Naive B cell (primary cell): ENCODE measurements around the gene CD37. TPM values are rescaled to one million over a fixed set of nuclear protein-coding genes. Genes with fewer than 3 reads are reported as not detected.

Experiments
- ATAC-seq, 2 donors: fragments of 150-1000 bp; cut with Tn5 transposase; 2 replicates each; pipeline ENCODE4 v1.10.0; 2021; ENCODE audit warnings: low read depth in 2 of 2, mild to moderate bottlenecking in 2 of 2, moderate library complexity in 2 of 2
- DNase-seq: peaks from one replicate; pipeline ENCODE4 v3.0.0; 2022
- H3K27ac Mint-ChIP-seq, 6 donors: one replicate each; pipeline ENCODE4 v1.8.0; 2020 to 2022; ENCODE audit warnings: mild to moderate bottlenecking in 6 of 6, mixed read lengths in 6 of 6, moderate library complexity in 5 of 6, inconsistent platforms in 2 of 6
- H3K27me3 Mint-ChIP-seq, 3 donors: one replicate each; pipeline ENCODE4 v1.8.0; 2021 to 2022; ENCODE audit warnings: mixed read lengths in 3 of 3, mild to moderate bottlenecking in 1 of 3
- H3K36me3 Mint-ChIP-seq, 2 donors: one replicate each; pipeline ENCODE4 v1.8.0; 2020 to 2022; ENCODE audit warnings: mixed read lengths in 2 of 2, inconsistent platforms in 1 of 2, mild to moderate bottlenecking in 1 of 2
- H3K4me1 Mint-ChIP-seq, 3 donors: one replicate each; pipeline ENCODE4 v1.8.0; 2020 to 2022; ENCODE audit warnings: mixed read lengths in 3 of 3, inconsistent platforms in 1 of 3, mild to moderate bottlenecking in 1 of 3, moderate library complexity in 1 of 3
- H3K4me3 Mint-ChIP-seq, 8 donors: one replicate each; pipeline ENCODE4 v1.8.0; 2020 to 2022; ENCODE audit warnings: mild to moderate bottlenecking in 8 of 8, mixed read lengths in 8 of 8, moderate library complexity in 8 of 8, inconsistent platforms in 2 of 8
- H3K9me3 Mint-ChIP-seq, 7 donors: one replicate each; pipeline ENCODE4 v1.8.0; 2020 to 2022; ENCODE audit warnings: mixed read lengths in 7 of 7, mild to moderate bottlenecking in 5 of 7, inconsistent platforms in 2 of 7, moderate library complexity in 1 of 7
- polyA plus RNA-seq, 6 donors: library from polyadenylated mRNA; unstranded; fragments of 300-500 nt; fragmentation: Illumina TruSeq; gene quantifications; one replicate each; pipeline ENCODE4 v1.2.3, GENCODE V29; 2021; ENCODE audit warnings: low read depth in 6 of 6

CD37 gene
- polyA plus RNA-seq, 6 donors from 2014 or later, result 672 to 1,032 (median 882) TPM

GRCh38 chr19:49333811-49334288, 1.4 kb upstream of the CD37 start:
- Mint-ChIP-seq H3K4me3 (peak overlapping the region; percentile 89 to 100 (median 100)), H3K4me1 (peaks cover 71 to 95% (median 82%) of the 10 kb centered on the region in 3 donors), H3K27ac (peak overlapping the region; percentile 98 to 100 (median 99)), H3K36me3 (peaks cover 25 to 46% of the 10 kb centered on the region in 2 donors), H3K27me3 (no peaks in the 10 kb centered on the region), H3K9me3 (peaks cover 0 to 7% (median 0%) of the 10 kb centered on the region in 7 donors)
- ATAC-seq, result peak; percentile 78 to 80
- DNase-seq, result peak; percentile 98

GRCh38 chr19:49335784-49336481, 727 bp downstream of the CD37 start:
- H3K4me1 Mint-ChIP-seq, result peaks cover 71 to 89% (median 78%) of the 10 kb centered on the region in 3 donors
- no peaks in the 10 kb centered on the region for H3K27me3 Mint-ChIP-seq
- DNase-seq (no peak), ATAC-seq (no peak)
- H3K4me3 Mint-ChIP-seq, result peak overlapping the region; percentile 86 to 100 (median 100)
- H3K9me3 Mint-ChIP-seq, result peaks cover 0 to 11% (median 6%) of the 10 kb centered on the region in 7 donors
- peak overlapping the region; percentile 98 to 100 (median 99) for H3K27ac Mint-ChIP-seq
- H3K36me3 Mint-ChIP-seq, result peaks cover 18 to 49% of the 10 kb centered on the region in 2 donors

- Mint-ChIP-seq H3K27ac (peak overlapping the region; percentile 96 to 100 (median 99)), H3K4me3 (peak overlapping the region; percentile 86 to 100 (median 100)), H3K9me3 (peaks cover 0 to 11% (median 6%) of the 10 kb centered on the region in 7 donors), H3K4me1 (peaks cover 74 to 89% (median 78%) of the 10 kb centered on the region in 3 donors), H3K27me3 (no peaks in the 10 kb centered on the region), H3K36me3 (peaks cover 18 to 49% of the 10 kb centered on the region in 2 donors)
- ATAC-seq, result no peak
- no peak for DNase-seq
Measured at GRCh38 chr19:49336482-49337266, 1.5 kb downstream of the CD37 start.

- H3K4me1 Mint-ChIP-seq, result peaks cover 72 to 89% (median 78%) of the 10 kb centered on the region in 3 donors
- peaks cover 18 to 50% of the 10 kb centered on the region in 2 donors for H3K36me3 Mint-ChIP-seq
- ATAC-seq (no peak), DNase-seq (no peak)
- H3K4me3 Mint-ChIP-seq, result peak overlapping the region; percentile 86 to 100 (median 100)
- H3K27ac Mint-ChIP-seq, result peak overlapping the region; percentile 94 to 100 (median 97)
- H3K27me3 Mint-ChIP-seq, result no peaks in the 10 kb centered on the region
- peaks cover 0 to 11% (median 6%) of the 10 kb centered on the region in 7 donors for H3K9me3 Mint-ChIP-seq
Measured at GRCh38 chr19:49337267-49338022, 2.2 kb downstream of the CD37 start.

GRCh38 chr19:49338023-49338677, 2.9 kb downstream of the CD37 start:
- peak overlapping the region; percentile 76 to 98 (median 88) for H3K27ac Mint-ChIP-seq
- peaks cover 0 to 11% (median 6%) of the 10 kb centered on the region in 7 donors for H3K9me3 Mint-ChIP-seq
- peak overlapping the region; percentile 83 to 100 (median 100) for H3K4me3 Mint-ChIP-seq
- H3K36me3 Mint-ChIP-seq, result peaks cover 24 to 57% of the 10 kb centered on the region in 2 donors
- ATAC-seq (no peak), DNase-seq (no peak)
- H3K27me3 Mint-ChIP-seq, result no peaks in the 10 kb centered on the region
- H3K4me1 Mint-ChIP-seq, result peaks cover 75 to 89% (median 79%) of the 10 kb centered on the region in 3 donors

- H3K36me3 Mint-ChIP-seq, result peaks cover 24 to 58% of the 10 kb centered on the region in 2 donors
- peaks cover 69 to 84% (median 74%) of the 10 kb centered on the region in 3 donors for H3K4me1 Mint-ChIP-seq
- no peaks in the 10 kb centered on the region for H3K27me3 Mint-ChIP-seq
- H3K4me3 Mint-ChIP-seq, result peak overlapping the region; percentile 83 to 100 (median 100)
- peaks cover 0 to 11% (median 6%) of the 10 kb centered on the region in 7 donors for H3K9me3 Mint-ChIP-seq
- H3K27ac Mint-ChIP-seq, result peak overlapping the region; percentile 84 to 98 (median 90)
- DNase-seq (no peak), ATAC-seq (no peak)
Measured at GRCh38 chr19:49338691-49339300, 3.6 kb downstream of the CD37 start.

- Mint-ChIP-seq H3K36me3 (peaks cover 24 to 59% of the 10 kb centered on the region in 2 donors), H3K27ac (peak overlapping the region in 5 of 6 donors; percentile 98 to 100 (median 98))
- no peak for DNase-seq
Measured at GRCh38 chr19:49339301-49340068, 4.3 kb downstream of the CD37 start.

GRCh38 chr19:49340069-49340864, 5.1 kb downstream of the CD37 start:
- H3K9me3 Mint-ChIP-seq, result peaks cover 0 to 11% (median 6%) of the 10 kb centered on the region in 7 donors
- ATAC-seq (peak; percentile 76), DNase-seq (peak; percentile 97)
- no peaks in the 10 kb centered on the region for H3K27me3 Mint-ChIP-seq
- H3K36me3 Mint-ChIP-seq, result peaks cover 32 to 65% of the 10 kb centered on the region in 2 donors
- H3K4me1 Mint-ChIP-seq, result peaks cover 65 to 83% (median 76%) of the 10 kb centered on the region in 3 donors
- peak overlapping the region; percentile 68 to 95 (median 86) for H3K4me3 Mint-ChIP-seq
- peak overlapping the region; percentile 94 to 100 (median 98) for H3K27ac Mint-ChIP-seq

More at GRCh38 chr19:49339301-49340068, 4.3 kb downstream of the CD37 start:
- ATAC-seq, result no peak
- Mint-ChIP-seq H3K9me3 (peaks cover 0 to 11% (median 6%) of the 10 kb centered on the region in 7 donors), H3K4me3 (peak overlapping the region; percentile 83 to 100 (median 100)), H3K27me3 (no peaks in the 10 kb centered on the region), H3K4me1 (peaks cover 63 to 83% (median 69%) of the 10 kb centered on the region in 3 donors)

GRCh38 chr19:49340865-49341718, 5.9 kb downstream of the CD37 start:
- Mint-ChIP-seq H3K27ac (peak overlapping the region; percentile 94 to 100 (median 98)), H3K4me1 (peaks cover 62 to 81% (median 79%) of the 10 kb centered on the region in 3 donors), H3K9me3 (peaks cover 0 to 11% (median 6%) of the 10 kb centered on the region in 7 donors), H3K27me3 (no peaks in the 10 kb centered on the region), H3K4me3 (peak overlapping the region in 7 of 8 donors; percentile 52 to 95 (median 84)), H3K36me3 (peaks cover 34 to 58% of the 10 kb centered on the region in 2 donors)
- DNase-seq, result no peak
- peak in 1 of 2 donors; percentile 4 for ATAC-seq

GRCh38 chr19:49342291-49342721, 7.1 kb downstream of the CD37 start:
- peaks cover 0 to 11% (median 6%) of the 10 kb centered on the region in 7 donors for H3K9me3 Mint-ChIP-seq
- peak overlapping the region in 5 of 8 donors; percentile 23 to 79 (median 65) for H3K4me3 Mint-ChIP-seq
- ATAC-seq, result no peak
- H3K27me3 Mint-ChIP-seq, result no peaks in the 10 kb centered on the region
- H3K36me3 Mint-ChIP-seq, result peaks cover 29 to 47% of the 10 kb centered on the region in 2 donors
- no peak for DNase-seq
- peaks cover 54 to 76% (median 67%) of the 10 kb centered on the region in 3 donors for H3K4me1 Mint-ChIP-seq
- peak overlapping the region; percentile 85 to 100 (median 95) for H3K27ac Mint-ChIP-seq
